ENCODE data around the gene SULT2B1.
A peak's percentile ranks its signal among the peaks of the same experiment; 100 is the strongest.

The SULT2B1 gene

DNA sequence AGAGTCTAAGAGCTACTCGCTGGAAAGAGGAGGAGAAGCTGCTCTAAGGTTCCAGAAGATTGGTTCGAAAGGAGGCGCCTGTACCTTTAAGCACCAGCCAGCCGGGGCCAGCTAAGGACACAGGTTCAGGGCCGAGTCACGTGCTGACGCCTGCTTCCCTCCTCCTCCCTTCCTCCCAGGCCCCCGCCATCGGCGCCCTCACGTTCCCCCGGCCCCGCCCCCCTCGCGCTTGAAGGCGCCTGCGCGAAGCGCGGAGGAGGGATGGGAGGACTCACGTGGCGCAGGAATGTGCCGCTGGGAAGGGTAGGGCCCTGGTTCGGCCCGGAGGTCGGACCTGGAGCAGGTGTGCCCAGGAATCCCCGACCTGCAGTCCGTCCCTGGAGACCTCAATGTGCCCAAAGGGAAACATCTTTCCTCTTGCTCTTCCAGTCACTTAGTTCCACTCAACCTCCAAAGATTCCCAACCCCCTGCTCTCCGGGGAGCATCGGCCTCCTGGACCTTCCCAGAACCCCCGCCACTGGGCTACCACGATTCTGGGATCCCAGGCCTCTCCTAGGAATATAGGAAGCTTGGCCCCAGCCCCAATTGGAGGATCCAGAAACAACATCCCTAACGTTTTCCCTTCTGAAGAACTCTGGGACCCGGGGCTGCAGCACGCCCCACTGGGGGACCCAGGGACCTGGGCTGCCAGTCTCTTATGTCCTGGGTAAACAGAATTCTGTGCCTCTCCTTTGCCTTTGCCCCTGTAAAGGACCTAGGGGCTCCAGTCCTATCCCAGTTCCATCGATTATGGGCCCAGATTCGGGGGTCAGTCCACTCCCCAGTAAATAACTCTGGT lies 82.7 kb downstream of the SULT2B1 start:
- DNase-seq (ENCODE audit: low read depth), result peak; percentile 95

DNA sequence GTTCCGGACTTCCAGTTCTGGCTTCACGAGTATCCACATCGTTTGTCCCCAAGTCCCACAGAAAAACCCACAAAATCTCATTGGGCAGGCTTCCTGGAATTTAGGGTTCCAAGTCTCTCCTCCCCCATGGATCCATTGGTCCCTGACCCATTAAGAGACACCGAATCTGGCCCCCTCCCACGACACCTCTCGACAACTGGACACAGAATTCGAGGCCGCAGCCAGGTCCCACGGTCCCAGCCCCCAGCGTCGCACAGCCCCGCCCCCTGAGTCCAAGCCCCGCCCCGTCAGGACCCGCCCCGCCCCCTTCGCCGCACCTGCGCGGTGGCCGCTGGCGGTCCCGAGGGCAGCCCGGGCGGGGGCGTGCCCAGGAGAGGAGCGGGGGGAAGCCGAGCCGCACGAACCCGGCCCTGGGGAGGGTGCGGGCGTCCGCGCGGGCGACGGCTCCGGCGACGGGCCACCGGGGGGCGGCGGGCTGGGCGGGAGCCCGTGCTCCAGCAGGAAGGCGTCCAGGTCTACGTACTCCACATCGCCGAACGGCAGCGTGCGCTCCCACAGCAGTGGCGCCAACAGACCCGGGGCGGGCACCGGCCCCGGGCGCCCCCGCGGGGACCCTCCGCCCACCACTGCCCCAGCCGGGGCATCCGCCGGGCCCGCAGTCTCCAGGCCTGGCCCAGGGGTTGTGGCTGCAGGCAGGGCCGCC lies 83.4 kb downstream of the SULT2B1 start:
- DNase-seq (ENCODE audit: low read depth), result peak; percentile 50

DNA sequence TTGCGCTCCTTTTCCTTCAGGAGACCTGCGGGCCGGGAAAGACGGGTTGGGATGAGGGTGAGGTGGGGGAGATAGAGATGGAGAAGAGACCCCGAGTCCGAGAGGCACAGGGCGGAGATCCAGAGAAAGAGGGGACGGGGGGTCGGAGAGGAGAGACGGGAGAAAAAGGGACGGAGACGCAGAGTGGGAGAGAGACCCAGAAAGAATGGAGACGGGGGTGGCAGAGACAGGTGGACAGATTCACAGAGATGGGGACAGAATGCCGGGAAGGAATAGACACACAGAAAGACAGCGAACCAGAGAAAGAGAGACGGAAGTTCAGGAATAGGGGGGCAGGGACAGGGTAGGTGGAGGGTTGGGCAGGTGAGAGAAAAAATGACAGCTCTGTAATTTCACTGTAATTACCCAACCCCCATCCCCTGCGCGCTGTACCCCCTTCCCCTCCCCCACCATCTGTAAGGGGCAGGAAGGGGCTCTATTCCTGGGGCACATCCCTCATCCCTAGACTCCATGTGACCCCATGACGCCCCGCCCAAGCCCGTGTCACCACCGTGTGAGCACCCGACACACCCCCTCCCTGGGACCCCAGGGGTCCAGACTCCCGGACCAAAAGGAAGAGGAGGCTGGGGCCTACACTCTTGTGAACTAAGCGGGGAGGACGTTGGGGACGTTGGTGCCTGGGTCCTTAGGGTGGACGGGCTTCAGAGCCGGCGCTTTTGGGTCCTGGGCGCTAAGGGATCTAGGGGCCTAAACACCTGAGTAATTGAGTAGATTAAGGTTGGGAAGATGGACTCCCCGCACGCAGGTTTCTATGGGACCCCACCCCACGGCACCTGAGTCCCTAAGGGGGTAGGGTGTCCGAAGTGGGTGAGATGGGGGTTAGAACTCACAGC lies 84.2 kb downstream of the SULT2B1 start:
- no peak for DNase-seq (ENCODE audit: low read depth)

DNA sequence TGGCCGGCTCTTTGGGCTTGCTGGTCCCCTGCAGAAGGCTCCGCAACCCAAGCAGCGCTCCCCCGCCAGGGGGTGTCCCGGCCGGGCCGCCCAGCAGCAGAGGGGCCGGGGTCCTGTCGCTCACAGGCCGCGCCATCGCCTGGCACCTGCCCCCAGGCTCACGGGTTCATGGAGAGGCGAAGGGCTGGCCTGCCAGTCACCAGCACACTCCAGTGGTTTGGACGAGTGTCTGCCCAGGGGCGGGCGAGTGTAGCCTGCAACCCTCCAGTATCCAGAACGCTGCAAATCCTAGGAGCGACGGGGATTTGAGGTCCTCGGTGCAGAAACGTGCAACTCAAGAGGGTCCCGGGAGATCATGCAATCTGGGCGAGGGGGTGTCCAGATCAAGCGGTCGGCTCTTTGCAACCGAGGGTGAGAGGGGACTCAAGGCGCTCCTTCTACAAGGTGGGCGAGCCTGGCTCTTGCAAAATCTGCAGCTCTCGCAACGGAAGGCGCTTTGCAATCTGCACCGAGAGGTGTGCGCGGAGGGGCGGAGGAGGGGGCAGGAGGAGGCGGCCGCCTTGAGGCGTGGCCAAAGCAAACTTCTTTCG lies 85.0 kb downstream of the SULT2B1 start, which contains the start of gene DBP:
Gene DBP (minus strand): TSS at position 521 of the 590 bp plus-strand sequence. CDS start 385 bp downstream, at position 136.
- peak; percentile 40 for DNase-seq (ENCODE audit: low read depth)

GRCh38 chr19:48637449-48637947 lies 85.5 kb downstream of the SULT2B1 start:
- peak; percentile 96 for DNase-seq (ENCODE audit: low read depth)

DNA sequence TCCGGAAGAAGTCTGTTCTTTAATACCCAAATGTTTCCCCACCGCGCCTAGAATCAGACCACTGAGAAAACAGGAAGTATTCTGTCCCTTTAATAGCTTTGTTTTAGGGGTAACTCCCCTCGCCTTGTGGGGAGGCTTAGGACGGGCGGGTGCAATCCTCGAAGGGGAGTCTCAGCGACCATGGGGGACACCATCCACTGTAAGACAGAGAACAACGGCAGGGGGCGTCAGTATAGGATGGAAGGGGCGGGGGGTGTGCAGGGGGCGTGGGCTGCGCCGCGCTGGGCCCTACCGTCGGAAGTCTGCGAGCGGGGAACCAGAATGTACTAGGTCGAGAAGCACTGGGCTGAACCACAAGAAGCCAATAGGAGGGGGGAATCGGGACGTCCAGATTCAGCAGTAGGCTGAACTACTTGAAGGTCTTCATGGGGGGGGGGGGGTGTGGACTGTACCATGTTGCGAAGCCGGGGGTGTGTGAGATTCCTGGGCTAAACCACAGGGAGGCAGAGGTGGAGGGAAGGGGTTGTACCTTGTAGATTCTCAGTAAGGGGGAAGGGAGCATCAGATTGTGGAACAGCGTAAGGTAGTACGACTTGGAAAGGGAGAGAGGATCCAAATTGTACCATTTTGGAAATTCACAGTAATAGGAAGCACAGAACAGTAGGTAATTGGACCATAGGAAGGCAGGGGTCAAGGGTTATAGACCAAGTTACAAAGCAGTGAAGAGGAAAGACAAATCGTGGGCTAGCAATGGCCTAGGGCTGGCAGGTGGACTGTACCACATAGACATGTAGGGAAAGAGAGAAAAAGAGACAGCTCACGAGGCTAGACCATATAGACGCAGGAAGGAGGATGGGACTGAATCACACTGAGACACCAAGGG lies 86.2 kb downstream of the SULT2B1 start:
- peak; percentile 91 for DNase-seq (ENCODE audit: low read depth)

GRCh38 chr19:48638831-48639381 lies 86.9 kb downstream of the SULT2B1 start:
- no peak for DNase-seq (ENCODE audit: low read depth)

DNA sequence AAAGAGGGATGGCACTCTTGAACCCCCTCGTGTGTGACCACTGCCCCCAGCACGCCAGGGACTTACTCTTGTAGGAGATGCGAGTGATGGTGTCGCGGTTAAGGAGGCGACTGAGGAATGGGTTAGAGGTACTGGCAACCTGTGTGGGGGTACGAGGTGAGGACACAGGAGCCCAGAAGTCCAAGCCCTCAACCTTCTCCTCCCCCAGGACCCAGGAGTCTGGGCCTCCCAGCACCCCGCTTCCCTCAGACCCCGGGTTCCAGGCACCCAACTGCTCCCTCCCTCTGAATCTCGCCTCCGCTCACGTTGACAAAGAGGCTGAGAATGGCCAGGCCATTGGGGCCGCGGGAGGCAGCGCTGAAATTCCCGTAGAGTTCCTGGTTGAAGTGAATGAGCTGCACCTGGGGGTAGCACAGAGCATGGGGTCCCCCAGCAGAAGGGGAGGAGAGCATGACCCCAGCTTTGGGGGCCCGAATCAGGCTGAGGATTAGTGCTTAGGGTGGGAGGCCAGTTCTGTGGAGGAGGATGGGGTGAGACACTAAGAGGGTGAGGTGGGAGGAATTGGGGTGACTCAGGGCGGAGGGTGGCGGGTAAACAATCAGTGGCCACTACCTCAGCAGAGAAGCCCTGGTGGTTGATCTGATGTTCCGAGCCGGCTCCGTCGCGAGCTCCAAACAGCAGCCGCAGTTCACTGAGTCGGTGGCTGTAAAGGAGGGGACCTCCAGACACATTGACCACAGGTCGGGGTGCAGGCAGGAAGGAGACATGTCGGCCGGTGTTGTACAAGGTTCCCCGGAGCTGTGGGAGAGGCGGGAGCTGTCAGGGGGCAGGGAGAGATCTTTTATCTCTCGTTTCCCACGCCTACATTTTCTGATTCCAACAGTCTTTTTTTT lies 87.8 kb downstream of the SULT2B1 start:
- no peak for DNase-seq (ENCODE audit: low read depth)

DNA sequence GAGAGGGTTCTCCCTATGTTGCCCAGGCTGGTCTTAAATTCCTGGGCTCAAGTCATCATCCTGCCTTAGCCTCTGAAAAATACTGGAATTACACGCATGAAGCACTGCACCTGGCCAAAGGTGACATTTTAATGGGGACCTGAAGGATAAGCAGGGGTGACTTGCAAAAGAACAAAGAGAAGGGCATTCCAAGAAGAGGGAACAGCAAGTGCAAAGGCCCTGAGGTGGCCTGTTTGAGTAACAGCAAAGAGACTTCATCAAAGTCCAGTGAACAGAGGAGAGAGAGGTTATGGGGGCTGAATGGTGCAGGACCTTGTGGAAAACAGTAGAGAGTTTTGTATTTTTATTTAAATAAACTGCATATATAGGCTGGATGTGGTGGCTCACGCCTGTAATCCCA lies 89.9 kb downstream of the SULT2B1 start:
- no peak for DNase-seq (ENCODE audit: low read depth)

DNA sequence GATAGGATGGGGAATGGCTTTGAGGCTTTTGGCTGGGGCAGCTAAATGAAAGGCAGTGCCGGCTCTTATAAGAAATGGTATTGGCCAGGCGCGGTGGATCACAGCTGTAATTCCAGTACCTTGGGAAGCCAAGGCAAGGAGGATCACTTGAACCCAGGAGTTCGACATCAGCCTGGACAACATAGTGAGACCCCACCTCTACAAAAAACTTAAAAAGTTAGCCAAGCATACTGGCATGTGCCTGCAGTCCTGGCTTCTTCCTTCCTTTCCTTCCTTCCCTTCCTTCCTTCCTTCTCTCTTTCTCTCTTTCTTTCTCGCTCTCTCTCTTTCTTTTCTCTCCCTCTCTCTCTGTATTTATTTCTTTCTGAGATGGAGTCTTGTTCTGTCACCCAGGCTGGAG lies 90.9 kb downstream of the SULT2B1 start:
- DNase-seq (ENCODE audit: low read depth), result no peak

GRCh38 chr19:48644355-48644754 lies 92.4 kb downstream of the SULT2B1 start:
- DNase-seq (ENCODE audit: low read depth), result no peak

DNA sequence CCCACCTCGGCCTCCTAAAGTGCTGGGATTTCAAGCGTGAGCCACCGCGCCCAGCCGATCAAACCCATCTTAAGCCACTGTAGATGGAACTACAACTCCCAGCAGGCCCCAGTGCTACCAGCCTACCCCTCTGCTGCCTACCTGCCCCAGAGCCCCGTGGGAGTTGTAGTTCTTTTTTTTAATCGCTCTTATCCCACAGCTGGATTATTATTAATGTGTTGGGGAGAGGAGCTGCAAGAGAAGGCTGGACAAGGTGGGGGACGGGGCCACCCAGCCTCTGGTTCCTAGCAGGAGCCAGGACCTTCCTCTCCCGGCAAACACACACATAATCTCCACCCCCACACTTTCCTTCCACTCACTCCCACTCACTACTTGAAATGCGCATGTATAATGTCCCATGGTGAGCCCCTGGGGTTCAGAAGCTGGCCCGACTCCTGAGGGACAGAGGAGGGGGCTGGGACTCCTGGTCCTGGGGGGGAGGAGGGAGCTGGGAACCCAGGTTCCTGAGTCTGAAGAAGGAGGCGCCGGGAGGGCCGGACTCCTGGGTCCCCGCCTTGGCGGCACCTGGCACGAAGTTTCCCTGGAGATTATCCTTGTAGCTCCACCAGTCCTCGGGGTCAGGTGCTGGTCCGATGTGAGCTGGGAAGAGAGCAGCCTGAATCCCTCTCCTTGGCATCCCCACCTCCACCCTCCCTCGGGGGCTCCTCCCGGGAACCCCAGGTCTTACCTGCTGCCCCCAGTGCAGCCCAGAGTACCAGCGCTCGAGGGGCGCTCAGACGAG lies 93.1 kb downstream of the SULT2B1 start:
- DNase-seq (ENCODE audit: low read depth), result peak; percentile 75

- DNase-seq (ENCODE audit: low read depth), result no peak
These were observed 93.6 kb downstream of the SULT2B1 start for GRCh38 chr19:48645620-48646000.

GRCh38 chr19:48646001-48646721 lies 94.2 kb downstream of the SULT2B1 start, which contains the start of gene CA11:
CA11 (minus strand) TSS chr19:48646187; CDS start chr19:48645632, 555 bp downstream.
- peak; percentile 87 for DNase-seq (ENCODE audit: low read depth)

DNA sequence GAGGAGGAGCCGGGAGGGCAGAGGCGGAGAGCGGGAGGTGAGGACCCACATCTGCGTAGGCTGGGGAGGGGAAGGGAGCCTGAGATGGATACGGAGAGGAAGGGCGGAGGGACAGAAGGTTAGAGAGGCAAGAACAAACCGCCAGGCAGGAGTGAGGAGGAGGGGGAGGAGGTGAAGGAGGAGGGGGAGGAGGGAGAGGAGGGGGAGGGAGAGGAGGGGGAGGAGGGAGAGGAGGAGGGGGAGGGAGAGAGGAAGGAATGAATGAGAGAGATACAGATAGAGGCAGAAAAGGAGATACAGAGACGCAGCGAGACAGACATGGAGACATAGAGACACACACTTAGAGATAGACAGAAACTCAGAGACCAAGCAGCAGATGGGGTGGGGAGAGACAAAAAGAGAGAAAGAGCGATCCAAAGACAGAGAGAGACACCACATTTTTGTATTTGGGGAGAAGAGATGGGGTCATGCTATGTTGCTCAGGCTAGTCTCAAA lies 94.8 kb downstream of the SULT2B1 start:
- DNase-seq (ENCODE audit: low read depth), result no peak

- DNase-seq (ENCODE audit: low read depth), result no peak
These were observed 96.2 kb downstream of the SULT2B1 start for GRCh38 chr19:48648134-48648533.
